Colon (tissue), 2 donors: ENCODE data around the gene BTG2.
"Not testable (repeated sequence)": the region's sequence is repeated elsewhere in the genome, so short reads cannot be mapped to it uniquely, and the experiment has no call there.

Experiments used
- FAIRE-seq: peaks from 2 replicates; lab custom pipeline; 2012; peaks lifted over from hg19 to GRCh38; lab: Jason Lieb, UNC
- donor health status: control.
- donor health status: control.

BTG2 gene

DNA sequence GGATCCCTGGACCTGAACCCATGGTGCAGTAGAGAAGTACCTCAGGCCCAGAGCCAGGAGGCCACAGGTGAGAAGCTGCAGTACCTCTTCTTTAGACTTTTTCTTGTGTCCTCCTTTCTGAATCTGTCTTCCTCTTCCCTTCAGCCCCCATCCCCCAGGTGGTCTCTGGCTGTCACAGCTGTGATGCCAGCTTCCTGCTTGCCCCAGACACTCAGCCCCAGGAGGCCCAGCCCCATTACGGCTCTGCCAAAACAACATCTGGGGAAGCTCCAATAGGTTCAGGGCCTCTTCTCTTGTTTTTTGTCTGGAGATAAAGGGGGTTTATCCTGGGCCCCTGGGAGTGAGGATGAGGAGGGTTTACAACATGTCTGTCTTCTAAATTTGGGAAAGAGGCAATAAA lies 9.5 kb upstream of the BTG2 start:
- FAIRE-seq: no peak

DNA sequence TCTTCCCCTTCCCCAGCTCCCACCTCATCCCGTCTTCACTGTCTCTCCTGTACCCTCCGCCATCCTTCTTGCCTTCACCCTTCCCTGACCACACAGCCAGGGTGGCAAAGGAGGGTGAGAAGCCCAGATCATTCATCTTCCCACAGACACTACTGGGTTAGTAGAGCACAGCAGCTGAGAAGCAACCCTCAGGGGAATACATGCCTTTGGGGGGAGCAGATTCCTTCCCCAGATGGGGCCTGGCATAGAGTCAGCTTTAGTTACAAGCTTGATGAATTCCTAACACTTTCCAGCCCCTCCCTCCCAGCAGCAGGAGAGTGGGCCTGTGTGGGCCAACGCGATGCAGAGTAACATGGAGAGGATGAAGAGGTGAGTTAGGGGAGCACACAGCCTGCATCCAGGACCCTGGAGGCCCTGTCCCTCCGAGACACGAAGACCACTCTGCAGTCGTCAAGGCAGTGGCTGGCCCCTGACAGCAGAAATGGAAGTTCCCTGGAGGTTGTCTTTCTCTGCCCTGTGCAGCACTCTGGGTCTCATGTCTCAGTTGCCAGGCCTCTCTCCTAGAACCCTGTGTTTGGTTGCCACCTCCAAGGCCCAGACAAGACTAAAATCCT lies 8.8 kb upstream of the BTG2 start:
- no peak for FAIRE-seq

DNA sequence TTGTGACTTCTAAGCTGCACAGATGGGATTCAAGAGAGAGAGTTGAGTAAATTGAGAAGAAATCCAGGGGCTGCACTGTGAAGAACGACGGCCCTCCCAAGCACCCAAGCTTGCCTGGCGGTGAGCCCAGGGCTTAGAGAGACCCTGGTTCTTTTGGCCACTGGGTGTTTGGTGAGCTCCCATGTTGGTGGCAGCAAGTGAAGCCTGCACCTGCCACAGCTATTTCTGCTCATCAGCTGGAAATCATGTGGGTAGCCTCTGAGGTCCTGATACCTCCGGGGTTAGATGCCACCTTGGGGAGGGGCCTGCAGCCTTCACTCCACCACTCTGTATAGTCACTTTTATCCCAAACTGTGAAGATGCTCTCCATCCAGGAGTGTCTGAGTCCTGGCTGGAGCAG lies 6.2 kb upstream of the BTG2 start:
- no peak for FAIRE-seq

DNA sequence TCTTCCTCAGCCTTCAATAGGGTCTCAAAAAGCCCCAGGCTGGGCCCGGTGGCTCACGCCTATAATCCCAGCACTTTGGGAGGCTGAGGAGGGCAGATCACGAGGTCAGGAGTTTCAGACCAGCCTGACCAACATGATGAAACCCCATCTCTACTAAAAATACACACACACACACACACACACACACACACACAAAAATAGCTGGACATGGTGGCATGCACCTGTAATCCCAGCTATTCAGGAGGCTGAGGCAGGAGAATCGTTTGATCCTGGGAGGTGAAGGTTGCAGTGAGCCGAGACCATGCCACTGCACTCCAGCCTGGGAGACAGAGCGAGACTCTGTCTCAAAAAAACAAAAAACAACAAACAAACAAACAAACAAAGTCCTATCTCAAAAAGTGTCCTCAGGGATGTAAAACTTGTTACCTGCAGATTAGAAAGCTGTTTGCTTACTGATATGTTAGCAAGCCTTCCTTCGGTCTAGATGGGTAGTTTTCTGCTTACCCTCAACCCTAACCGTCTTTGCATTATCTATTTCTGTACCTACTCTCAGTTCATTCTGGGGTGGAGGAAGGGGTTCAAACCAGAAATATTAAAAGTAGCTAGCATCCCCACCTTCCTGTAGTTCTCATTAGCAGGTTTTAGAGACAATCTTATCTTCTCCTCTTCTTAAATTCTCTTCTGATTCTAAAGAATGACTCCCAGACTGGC lies 5.4 kb upstream of the BTG2 start:
- FAIRE-seq: not testable (repeated sequence)

DNA sequence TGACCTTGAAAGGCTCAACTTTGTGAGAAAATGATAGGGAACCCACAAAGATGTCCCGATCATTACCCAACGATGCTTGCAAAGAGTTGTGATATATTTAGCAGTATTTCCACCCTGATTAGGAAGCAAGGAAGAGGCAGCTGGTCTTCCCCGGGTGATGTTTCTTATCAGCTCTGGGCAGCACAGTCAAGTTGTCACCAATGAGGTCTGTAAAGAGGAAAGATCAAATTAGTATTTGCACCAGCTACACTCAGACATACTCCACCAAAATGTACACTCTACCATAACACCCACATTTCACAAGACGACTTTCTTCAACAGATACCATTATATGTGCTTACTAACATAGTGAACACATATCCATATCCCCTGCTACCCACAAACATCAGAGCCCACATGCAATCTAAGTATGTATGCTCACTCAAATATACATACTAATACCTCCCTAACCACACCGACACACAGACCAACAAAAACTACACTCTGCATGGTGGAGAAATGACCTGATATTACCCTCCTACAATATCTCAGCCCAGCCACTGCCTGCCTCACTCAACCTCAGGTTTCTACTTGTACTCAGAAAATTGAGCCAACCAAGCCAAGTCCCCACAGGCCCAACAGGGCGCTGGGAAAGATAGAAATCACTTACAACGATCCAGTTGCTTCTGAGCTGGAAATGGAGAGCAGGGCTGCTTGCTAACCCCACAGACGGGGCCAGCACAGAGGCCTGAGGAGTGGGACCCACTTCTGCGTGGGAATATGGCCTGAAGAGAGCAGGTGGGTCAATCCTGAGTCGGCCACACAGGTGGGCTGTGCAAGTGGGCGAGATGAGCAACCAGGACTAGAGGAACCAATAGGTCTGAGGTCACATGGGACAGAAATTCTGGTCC lies 4.6 kb upstream of the BTG2 start:
- no peak for FAIRE-seq

DNA sequence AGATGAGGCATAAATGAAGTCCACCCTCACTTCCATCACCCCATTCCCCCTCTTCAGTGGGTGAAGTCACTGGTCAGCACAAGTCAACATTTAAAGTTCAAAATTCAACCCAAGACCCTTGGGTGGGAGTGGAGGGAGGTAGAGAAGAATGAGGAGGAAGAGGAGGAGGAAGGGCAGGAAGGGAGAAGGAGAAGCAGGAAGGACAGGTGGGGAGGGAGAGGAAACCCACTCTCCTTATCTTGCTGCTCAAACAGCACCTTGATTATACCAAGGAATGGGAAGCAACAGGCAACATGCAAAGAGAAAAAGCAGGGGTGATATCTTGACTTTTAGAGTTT lies 4.0 kb upstream of the BTG2 start:
- no peak for FAIRE-seq

DNA sequence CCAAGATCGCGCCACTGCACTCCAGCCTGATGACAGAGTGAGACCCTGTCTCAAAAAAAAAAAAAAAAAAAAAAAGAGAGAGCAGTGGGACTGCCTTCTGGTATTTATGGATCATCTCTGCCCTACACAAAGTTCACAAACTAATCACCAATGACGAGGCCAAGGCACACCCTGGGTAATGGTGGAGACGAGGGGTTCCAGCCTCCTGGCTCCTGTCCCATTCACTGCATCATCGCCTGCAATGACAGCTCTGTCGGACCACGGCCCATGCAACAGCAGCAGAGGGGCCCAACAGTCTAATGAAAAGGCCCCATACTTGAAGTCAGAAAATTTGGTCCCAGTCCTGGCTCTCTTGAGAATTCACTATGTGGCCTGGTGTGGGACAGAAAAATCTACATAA lies 2.9 kb upstream of the BTG2 start:
- no peak for FAIRE-seq

DNA sequence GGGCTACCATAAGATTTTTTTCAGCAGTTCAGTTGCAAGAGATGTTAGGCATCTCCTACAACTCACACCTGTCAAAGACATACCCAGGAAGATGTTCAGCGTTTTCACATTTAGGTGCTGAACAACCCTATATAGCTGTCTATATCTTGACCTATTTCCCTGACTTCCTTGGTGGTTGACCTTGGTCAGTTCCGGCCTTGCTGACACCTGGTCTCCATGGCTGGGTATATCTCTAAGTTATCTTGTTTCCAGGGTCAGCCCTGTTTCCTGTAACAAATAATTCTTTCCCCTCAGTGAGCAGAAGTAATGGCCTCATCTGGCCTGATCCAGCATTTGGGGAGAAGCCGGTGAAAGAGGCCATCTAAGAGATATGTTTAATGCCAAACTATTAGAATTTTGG lies 2.4 kb upstream of the BTG2 start:
- FAIRE-seq: no peak

DNA sequence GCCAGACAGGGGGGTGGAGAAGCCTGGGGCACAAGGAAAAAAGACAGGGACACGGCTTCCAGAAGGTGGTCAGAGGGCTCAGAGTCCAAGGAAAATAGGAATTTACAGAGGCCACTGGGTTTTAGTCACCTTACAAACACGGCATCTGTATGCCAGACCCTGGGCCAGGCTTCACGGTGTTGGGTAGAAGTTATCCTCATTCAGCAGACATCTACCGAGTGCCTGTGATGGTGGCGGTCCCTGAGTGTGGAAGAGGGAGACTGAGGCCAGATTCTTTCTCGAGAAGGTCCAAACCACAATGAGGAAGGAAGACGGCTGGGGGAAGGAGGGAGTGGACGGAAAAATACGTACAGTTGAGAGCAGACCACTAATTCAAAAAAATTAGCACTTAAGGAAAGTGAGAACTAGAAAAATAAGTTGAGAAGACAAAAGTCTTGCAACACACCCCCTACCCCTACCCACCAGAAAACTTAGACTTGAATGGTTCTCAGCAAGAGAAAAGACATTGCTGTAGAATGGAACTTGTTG lies 864 bp upstream of the BTG2 start:
- FAIRE-seq: no peak

DNA sequence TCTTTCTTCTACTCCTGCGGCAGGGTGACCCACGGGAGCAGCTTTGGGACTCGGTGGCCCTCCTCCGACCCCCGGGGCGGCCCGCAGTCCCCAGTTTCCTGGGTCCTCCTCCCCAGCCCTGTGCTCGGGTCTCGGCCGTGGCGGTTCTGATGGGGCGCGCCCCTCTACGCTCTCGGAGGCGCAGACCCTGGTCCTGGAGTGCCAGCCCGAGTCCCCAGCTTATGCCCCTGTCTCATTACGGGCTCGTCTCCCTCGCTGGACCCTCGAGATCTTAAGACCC lies 430 bp downstream of the BTG2 start:
- FAIRE-seq: no peak

DNA sequence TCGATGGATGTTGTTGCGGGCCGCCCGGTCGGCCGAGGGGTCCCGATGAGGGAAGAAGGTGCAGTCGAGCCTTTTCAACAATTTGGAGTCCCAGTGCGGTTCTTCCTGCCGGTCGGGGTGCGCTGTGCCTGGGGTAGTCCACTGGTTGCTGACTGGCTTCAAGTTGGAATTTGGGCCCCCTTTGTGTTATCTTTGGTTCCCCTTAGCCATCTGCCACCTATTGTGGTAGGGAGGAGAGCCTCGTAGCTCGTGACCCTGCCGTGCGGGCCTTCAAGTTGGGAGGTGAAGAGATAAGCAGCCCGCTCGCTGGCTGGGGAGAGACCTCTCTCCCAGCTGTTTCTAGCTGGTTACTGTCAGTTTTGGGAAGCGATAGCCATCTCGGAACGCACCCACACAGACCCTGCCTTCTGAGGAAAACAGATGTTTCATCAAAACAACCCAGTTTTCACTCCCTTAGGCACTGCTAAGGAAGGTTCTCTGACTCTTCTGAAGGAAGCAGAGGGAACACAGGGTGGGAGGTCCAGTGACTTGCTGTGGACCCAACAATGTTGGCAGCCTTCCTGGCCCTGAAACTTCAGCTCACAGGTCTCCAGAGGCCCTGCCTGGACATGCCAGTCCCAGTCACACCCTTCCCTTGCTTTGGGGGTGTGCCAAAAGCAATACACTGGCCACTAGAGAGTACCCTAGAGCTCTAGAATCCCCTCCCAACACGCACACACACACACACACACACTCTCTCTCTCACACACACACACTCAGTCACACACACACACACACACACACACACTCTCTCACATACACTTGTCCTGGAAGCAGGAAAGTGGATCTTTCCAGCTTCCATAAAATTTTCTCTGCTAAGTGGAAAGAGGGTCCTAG lies 1.0 kb downstream of the BTG2 start:
- FAIRE-seq: no peak

DNA sequence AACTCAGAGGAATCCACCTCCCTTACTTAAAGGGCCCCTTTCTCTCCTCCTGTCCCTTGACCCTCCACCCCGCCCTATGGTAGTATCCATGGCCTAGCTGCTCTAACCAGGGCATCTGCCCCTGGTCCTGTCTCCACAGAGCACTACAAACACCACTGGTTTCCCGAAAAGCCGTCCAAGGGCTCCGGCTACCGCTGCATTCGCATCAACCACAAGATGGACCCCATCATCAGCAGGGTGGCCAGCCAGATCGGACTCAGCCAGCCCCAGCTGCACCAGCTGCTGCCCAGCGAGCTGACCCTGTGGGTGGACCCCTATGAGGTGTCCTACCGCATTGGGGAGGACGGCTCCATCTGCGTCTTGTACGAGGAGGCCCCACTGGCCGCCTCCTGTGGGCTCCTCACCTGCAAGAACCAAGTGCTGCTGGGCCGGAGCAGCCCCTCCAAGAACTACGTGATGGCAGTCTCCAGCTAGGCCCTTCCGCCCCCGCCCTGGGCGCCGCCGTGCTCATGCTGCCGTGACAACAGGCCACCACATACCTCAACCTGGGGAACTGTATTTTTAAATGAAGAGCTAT lies 1.7 kb downstream of the BTG2 start:
- no peak for FAIRE-seq

DNA sequence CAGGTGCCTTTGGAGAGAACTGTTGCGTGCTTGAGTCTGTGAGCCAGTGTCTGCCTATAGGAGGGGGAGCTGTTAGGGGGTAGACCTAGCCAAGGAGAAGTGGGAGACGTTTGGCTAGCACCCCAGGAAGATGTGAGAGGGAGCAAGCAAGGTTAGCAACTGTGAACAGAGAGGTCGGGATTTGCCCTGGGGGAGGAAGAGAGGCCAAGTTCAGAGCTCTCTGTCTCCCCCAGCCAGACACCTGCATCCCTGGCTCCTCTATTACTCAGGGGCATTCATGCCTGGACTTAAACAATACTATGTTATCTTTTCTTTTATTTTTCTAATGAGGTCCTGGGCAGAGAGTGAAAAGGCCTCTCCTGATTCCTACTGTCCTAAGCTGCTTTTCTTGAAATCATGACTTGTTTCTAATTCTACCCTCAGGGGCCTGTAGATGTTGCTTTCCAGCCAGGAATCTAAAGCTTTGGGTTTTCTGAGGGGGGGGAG lies 2.4 kb downstream of the BTG2 start:
- no peak for FAIRE-seq

DNA sequence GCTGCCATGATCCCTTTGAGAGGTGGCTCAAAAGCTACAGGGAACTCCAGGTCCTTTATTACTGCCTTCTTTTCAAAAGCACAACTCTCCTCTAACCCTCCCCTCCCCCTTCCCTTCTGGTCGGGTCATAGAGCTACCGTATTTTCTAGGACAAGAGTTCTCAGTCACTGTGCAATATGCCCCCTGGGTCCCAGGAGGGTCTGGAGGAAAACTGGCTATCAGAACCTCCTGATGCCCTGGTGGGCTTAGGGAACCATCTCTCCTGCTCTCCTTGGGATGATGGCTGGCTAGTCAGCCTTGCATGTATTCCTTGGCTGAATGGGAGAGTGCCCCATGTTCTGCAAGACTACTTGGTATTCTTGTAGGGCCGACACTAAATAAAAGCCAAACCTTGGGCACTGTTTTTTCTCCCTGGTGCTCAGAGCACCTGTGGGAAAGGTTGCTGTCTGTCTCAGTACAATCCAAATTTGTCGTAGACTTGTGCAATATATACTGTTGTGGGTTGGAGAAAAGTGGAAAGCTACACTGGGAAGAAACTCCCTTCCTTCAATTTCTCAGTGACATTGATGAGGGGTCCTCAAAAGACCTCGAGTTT lies 3.1 kb downstream of the BTG2 start:
- no peak for FAIRE-seq

DNA sequence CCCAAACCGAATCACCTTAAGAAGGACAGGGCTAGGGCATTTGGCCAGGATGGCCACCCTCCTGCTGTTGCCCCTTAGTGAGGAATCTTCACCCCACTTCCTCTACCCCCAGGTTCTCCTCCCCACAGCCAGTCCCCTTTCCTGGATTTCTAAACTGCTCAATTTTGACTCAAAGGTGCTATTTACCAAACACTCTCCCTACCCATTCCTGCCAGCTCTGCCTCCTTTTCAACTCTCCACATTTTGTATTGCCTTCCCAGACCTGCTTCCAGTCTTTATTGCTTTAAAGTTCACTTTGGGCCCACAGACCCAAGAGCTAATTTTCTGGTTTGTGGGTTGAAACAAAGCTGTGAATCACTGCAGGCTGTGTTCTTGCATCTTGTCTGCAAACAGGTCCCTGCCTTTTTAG lies 3.6 kb downstream of the BTG2 start:
- no peak for FAIRE-seq

DNA sequence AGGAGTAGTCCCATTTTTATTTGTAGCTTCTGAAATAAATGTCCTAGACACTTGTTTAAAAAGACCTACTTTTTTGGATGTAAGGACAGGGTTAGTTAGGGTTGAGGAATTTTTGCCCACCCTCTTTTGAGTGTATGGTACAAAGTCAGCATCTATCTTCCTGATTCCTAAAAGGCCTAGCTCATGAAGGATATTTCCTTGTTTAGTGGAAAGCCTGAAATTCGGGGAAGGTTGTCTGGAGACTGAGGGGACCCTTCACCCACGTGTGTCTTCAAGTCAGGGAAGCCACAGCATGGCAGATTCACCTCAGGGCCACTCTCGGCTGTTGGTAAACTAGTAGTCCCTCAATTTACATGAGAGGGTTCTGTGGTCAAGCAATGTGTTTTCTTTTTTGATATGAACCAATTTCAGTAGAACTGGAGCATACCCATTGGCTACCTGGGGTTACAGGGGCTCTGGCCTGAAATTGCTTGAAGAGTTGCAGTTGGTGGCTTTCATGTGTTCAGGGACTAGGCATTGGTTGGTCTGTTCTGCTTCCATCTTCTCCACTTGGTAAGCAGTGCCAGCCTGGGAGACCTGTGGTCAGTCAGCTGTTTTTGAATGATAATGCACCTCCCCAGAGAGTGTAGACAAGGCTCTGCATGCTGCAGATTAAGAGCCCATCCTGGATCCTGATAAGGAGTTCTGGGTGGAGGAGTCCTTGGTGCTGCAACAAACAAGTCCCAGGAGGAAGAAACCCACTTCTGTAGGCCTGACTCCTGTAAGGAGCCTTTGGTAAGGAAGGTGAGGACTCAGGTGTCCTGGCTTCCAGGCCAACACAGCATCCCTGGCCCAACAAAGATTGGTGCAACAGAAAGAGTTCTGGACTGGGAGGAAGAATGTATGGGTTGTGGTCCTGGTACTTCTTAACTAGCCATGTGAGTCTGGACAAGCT lies 6.3 kb downstream of the BTG2 start:
- no peak for FAIRE-seq

DNA sequence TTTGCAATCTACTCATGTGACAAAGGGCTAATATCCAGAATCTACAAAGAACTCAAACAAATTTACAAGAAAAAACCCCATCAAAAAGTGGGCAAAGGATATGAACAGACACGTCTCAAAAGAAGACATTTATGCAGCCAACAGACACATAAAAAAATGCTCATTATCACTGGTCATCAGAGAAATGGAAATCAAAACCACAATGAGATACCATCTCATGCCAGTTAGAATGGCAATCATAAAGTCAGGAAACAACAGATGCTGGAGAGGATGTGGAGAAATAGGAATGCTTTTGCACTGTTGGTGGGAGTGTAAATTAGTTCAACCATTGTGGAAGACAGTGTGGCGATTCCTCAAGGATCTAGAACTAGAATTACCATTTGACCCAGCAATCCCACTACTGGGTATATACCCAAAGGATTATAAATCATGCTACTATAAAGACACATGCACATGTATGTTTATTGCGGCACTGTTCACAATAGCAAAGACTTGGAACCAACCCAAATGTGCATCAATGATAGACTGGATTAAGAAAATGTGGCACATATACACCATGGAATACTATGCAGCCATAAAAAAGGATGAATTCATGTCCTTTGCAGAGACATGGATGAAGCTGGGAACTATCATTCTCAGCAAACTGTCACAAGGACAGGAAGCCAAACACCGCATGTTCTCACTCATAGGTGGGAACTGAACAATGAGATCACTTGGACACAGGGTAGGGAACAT lies 8.9 kb downstream of the BTG2 start:
- not testable (repeated sequence) for FAIRE-seq

DNA sequence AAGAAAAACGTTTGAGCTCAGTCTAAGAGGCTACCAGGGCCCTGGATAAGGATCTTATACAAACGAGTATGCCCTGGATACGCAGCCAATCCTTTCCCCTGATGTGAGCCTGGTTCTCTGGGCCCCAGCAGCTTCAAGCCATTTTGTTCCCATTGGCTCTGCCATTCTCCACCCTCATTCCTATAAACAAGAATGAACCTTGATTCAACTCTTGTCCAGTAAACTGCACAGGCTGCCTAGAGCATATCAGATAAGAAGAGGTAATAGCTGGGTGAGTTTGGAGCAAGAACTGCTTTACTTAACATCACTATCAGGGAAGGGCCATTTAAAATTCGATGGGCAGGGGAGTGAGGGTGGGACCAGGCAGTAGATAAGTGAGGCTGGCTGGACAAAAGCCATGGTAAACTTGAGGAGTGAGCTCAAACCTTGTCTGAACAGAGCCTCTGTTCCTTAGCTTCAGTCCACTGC lies 11.3 kb downstream of the BTG2 start:
- no peak for FAIRE-seq

DNA sequence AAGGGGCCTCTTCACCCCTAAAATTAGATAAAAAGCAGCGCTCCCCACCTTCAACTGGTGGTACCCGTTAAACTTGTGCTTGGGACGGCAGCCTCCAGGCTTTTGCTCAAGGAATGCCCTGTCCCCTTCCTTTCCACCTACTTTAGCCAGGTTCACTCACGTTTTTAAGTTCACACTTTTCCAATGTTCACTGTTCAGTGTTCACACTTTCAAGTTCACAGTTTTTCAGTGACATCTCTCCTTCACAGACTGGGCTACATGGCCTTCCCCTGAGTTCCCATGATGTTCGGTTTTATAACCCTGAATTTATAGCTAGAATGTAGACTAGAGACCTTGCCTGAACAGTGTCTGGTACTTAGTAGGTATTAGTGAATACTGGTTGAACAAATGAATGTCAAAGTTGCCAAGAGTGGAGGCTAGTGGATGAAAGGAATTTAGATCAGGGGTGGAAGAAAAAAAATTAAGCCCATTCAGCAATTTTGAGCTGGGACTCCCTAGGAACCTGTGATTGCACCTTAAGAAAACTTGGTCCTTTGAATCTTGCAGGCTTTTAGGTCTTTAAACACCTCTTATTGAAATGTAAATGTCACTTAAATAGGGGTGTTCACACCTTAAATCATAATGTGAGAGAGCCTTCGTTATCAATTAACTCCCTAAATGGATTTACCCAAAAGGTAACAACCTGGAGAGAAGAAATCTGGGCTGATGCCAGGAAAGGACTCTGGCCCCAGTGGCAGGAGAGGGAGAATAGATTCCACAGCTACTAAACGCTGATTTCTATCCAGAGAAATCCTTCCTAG lies 12.3 kb downstream of the BTG2 start:
- no peak for FAIRE-seq
